ENCODE measurements around the gene SEC23A. TPM values are rescaled to one million over a fixed set of nuclear protein-coding genes. Genes with fewer than 3 reads are reported as not detected.

Gene SEC23A
- total RNA-seq, 4 donors from 2014 or later = 24.4 to 64.4 (median 41.3) TPM

DNA sequence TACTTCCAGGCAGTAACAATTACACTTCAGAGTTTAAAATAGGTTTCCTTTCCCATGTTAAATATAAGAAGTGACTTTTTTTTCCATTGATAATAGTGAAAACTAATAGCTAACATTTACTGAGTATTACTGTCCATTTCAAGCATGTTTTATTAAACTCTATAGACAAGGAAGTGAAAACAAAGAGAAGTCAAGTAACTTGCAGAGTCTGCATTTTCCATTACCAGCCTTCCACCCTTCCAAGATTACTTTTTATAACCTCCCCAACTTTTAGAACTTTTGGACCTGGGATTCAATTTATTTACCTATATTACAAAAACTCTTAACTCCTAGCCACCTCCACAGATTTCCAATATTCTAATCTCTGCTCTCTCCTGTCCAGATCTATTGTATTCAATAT lies 67.7 kb downstream of the SEC23A start:
- intact Hi-C loops (cut with DNase I; ENCODE audit: low total_unique reads) = no loop called here
- no peak for DNase-seq (ENCODE audit: low spot score in 2 of 2)
- TF ChIP-seq, protein P1, sequence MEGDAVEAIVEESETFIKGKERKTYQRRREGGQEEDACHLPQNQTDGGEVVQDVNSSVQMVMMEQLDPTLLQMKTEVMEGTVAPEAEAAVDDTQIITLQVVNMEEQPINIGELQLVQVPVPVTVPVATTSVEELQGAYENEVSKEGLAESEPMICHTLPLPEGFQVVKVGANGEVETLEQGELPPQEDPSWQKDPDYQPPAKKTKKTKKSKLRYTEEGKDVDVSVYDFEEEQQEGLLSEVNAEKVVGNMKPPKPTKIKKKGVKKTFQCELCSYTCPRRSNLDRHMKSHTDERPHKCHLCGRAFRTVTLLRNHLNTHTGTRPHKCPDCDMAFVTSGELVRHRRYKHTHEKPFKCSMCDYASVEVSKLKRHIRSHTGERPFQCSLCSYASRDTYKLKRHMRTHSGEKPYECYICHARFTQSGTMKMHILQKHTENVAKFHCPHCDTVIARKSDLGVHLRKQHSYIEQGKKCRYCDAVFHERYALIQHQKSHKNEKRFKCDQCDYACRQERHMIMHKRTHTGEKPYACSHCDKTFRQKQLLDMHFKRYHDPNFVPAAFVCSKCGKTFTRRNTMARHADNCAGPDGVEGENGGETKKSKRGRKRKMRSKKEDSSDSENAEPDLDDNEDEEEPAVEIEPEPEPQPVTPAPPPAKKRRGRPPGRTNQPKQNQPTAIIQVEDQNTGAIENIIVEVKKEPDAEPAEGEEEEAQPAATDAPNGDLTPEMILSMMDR (IDR thresholded peaks at IDR 0.05) = no peak
- TF ChIP-seq POLR2A (IDR thresholded peaks at IDR 0.05) = no peak
- H3K4me3 ChIP-seq (ENCODE audit: low read depth, poor library complexity, severe bottlenecking) = no peak overlapping the region

DNA sequence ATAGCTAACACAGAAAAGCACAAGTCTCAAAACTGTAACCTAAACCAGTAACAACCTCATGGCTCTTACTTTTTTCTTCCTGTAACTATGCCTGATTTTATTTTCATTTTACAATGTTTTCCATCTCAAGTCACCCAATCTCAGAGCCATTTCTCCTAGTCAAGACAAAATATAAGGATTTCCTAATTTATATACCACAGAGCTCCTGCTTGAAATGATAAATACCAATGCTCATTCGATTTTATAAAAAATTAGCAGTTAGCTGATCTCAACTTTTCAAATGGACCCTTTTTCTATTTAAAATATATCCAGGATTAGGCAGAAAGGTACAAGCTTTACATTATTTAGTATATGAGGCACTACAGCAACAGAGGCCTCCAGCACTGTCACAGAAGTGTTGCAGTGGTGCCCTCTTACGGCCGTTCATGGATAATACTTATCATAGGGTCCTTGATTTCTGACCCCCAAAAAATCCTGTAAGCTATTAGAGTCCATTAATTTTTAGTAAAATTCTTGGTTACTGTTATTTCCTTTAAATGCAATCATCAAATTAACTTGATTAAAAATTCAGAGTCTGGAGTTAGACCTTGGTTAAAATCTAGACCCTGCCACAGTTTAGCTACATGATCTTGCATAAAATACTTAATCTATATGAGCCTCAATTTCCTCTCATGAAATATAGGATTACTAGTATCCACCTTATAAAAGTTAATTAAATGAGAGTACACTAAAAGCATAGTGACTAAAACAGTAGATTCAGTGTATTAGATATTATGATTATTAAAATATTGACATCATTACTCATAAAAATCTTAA lies 68.3 kb downstream of the SEC23A start:
- WGBS, 2 donors = 68 to 76% methylated on average over 3 of the region's 3 CpGs
- intact Hi-C loops (cut with DNase I; ENCODE audit: low total_unique reads) = no loop called here
- H3K4me3 ChIP-seq (ENCODE audit: low read depth, poor library complexity, severe bottlenecking) = no peak overlapping the region
- DNase-seq (ENCODE audit: low spot score in 2 of 2) = no peak
- TF ChIP-seq, protein P1 (IDR thresholded peaks at IDR 0.05) = no peak
- no peak for TF ChIP-seq POLR2A (IDR thresholded peaks at IDR 0.05)

DNA sequence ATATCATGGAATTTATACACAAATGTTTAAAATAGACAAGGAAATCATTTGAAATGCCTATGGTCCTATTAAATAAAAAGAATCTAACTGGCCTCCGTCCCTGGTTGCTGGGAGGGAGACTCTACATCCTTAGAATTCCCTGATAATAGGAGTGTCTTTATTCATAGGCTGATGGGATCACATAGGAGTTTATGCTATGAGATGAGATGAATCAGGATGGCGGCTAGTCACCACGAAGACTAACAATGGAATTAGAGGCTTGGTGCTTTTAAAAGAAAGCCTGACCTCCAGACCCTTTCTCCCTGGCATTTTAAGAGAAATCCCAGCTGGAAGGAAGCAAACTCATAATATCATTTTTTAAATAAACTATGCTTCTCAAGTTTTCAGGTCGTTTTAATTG lies 69.7 kb downstream of the SEC23A start:
- WGBS, 2 donors = 85 to 89% methylated on average over 4 of the region's 4 CpGs
- intact Hi-C loops (cut with DNase I; ENCODE audit: low total_unique reads) = no loop called here
- no peak for TF ChIP-seq POLR2A (IDR thresholded peaks at IDR 0.05)
- TF ChIP-seq, protein P1 (IDR thresholded peaks at IDR 0.05) = no peak
- DNase-seq (ENCODE audit: low spot score in 2 of 2) = no peak
- no peak overlapping the region for H3K4me3 ChIP-seq (ENCODE audit: low read depth, poor library complexity, severe bottlenecking)

DNA sequence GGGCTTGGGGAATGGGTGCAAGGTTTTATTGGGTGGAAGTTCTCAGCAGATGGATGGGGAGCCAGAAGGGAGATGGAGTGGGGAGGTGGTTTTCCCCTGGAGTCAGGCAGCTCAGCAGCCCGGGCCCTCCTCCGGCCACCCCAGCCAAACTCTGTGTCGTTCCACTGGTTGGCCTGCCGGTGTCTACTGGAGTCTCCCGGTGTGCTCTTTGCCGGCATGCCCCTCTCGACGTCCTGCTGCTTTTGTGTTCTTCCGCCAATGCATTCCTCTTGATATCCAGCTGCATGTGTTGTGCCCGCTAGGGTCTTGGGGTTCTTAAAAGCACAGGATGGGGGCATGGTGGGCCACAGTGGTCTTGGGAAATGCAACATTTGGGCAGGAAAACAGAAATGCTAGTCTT lies 72.8 kb downstream of the SEC23A start:
- intact Hi-C loops (cut with DNase I; ENCODE audit: low total_unique reads) = no loop called here
- no peak for DNase-seq (ENCODE audit: low spot score in 2 of 2)
- WGBS, 2 donors = 96 to 97% methylated on average over 10 of the region's 10 CpGs
- H3K4me3 ChIP-seq (ENCODE audit: low read depth, poor library complexity, severe bottlenecking) = no peak overlapping the region
- TF ChIP-seq, protein P1 (IDR thresholded peaks at IDR 0.05) = no peak
- no peak for TF ChIP-seq POLR2A (IDR thresholded peaks at IDR 0.05)

DNA sequence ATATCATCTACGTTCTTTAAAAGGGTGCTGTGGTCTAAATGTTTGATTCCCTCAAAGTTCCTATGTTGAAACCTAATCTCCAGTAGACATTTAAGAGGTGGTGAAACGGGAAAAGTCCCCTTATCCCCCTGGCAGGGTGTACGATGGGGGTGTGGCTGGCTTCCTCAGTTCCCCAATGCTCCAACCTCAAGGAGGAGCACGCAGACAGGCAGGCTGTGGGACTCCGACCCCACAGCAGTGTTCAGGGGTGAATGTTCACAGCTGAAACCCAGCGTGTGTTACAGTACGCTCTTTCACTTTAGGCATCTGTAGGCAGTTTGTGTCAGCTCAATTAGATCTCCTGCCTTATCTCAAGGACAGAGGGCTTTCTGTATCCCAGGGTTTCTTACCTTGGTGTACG lies 73.2 kb downstream of the SEC23A start:
- intact Hi-C loops (cut with DNase I; ENCODE audit: low total_unique reads) = no loop called here
- 89 to 97% methylated on average over 8 of the region's 8 CpGs for WGBS, 2 donors
- H3K4me3 ChIP-seq (ENCODE audit: low read depth, poor library complexity, severe bottlenecking) = no peak overlapping the region
- DNase-seq (ENCODE audit: low spot score in 2 of 2) = no peak
- TF ChIP-seq, protein P1 (IDR thresholded peaks at IDR 0.05) = no peak
- TF ChIP-seq POLR2A (IDR thresholded peaks at IDR 0.05) = no peak

DNA sequence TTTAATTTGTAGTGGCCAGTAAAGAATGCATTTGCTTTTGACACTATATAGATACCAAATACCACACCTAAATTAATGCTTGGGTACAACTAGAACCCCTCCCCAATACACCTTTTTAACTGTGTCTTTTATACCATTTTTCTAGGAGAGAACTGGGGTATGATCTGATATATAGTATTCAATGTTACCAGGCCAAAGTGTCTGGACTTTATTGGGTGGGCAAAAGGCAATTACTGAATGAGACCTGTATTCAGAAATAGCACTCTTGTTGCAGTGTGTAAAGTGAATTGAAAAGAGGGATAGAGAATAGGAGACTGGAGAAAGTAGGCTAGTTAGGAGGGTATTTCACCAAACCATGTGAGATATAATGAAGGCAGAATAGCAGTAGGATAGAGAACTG lies 74.4 kb downstream of the SEC23A start:
- TF ChIP-seq, protein P1 (IDR thresholded peaks at IDR 0.05) = no peak
- TF ChIP-seq POLR2A (IDR thresholded peaks at IDR 0.05) = no peak
- intact Hi-C loops (cut with DNase I; ENCODE audit: low total_unique reads) = no loop called here

More for the DNA sequence above, 74.4 kb downstream of the SEC23A start:
- no peak for DNase-seq (ENCODE audit: low spot score in 2 of 2)
- no peak overlapping the region for H3K4me3 ChIP-seq (ENCODE audit: low read depth, poor library complexity, severe bottlenecking)

Data from lower leg skin (tissue), 4 donors.